GM18519 (cell line): ENCODE data around the gene FAM174A.

Experiments used
- ATAC-seq: cut with Tn5 transposase; IDR thresholded peaks from one replicate; pipeline ENCODE4 v1.9.1; 2021; ENCODE audit warnings: mild to moderate bottlenecking, moderate library complexity; ENCODE audit not compliant: unreplicated experiment, low FRiP score

The FAM174A gene

DNA sequence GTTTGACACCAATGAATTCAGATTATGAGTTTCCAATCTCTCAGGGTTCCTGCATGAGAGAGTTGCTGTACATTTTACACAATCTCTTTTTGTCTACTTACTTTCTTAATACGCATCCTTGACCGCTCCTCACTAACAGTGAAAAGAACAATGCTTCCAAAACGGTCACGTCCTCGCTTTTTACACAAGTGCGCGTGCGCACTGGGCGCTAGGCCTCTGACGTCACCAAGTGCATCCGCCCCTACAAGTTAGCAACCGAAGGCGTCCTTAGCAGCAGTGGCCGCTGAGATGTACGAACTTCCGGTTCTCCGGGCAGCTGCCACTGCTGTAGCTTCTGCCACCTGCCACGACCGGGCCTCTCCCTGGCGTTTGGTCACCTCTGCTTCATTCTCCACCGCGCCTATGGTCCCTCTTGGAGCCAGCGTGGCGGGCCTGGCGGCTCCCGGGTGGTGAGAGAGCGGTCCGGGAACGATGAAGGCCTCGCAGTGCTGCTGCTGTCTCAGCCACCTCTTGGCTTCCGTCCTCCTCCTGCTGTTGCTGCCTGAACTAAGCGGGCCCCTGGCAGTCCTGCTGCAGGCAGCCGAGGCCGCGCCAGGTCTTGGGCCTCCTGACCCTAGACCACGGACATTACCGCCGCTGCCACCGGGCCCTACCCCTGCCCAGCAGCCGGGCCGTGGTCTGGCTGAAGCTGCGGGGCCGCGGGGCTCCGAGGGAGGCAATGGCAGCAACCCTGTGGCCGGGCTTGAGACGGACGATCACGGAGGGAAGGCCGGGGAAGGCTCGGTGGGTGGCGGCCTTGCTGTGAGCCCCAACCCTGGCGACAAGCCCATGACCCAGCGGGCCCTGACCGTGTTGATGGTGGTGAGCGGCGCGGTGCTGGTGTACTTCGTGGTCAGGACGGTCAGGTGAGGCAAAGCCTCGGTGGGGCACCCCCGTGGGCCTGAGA, at the start of gene FAM174A:
Gene FAM174A (plus strand): TSS at position 315 of the 946 bp plus-strand sequence. CDS start 157 bp downstream, at position 472.
- ATAC-seq: peak; percentile 96

DNA sequence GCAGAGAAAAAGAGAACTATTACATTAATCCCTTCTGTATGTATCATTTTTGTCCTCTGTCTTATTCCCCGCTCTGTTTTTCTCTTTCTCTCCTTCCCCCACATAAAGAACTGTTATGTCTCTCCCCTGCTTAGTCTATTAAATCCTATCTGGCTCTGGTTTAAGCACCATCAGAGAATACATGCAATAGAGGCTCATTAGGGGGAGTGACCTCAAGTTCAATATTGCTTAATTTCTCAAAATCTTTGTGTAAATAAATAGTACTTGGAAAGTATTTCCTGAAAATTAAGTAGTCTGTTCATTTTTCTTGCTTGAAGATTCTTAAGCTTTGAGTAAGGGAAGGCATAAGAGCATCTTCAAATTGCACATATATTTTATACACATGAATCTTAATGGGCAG, 41.2 kb upstream of the FAM174A start:
- ATAC-seq: no peak

DNA sequence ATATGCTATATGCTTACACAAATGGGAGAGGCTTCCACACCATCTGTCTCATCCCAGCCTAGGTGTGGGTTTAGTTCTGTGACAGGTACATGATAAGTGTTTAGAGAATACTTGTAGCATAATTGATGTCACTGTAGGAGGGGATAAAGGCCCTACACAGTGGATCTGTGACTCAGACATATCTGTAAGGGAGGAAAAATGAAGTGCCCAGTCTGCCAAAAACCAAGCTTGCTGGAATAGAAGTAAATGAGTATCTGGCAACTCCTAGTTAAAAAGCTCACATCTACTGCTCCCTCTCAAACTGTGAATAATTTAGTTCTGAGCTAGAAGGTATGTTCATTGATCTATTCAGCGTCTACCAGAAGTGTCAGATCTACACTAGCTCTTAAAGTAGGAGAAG, 38.9 kb upstream of the FAM174A start:
- no peak for ATAC-seq

DNA sequence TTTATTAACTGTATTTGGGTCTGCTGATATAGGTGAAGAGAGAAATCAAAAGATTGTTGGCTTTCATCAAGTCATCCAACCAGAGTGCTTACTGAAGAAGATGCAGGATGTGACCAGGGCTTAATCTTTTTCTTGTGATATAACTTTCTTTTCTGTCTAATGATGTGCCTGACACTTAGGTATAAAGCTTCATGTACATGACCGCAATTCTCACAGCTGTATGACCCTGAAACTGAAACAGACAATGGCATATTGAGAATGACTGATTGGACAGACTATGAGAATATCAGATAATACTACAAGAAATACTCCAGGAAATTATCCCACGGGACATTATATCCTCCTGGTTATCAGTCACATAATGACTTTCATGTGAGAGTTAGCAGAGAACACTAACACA, 32.5 kb upstream of the FAM174A start:
- no peak for ATAC-seq

- no peak for ATAC-seq
Observed at GRCh38 chr5:100505984-100506670, 29.0 kb upstream of the FAM174A start.

DNA sequence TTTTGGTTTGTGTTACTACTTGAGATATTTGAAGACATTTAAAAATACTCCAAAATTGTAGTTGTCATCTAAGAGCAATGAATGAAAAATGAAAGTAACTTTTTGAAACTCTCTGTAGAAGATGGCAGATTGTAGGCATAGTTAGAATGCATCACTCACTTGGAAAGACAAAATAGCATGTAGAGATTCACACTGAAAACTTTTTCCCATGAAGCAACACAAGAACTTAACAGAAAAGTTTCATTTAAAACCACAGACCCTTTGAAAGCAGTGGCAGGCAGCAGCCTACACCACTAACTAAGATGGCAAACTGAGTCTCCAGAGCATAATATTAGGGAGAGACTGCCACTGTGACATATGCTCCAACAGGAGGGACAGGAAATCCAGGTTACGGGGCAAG, 18.9 kb upstream of the FAM174A start:
- ATAC-seq: peak; percentile 63

- no peak for ATAC-seq
Observed at GRCh38 chr5:100517301-100517974, 17.7 kb upstream of the FAM174A start.

GRCh38 chr5:100518377-100518776, 16.8 kb upstream of the FAM174A start:
- ATAC-seq: no peak

DNA sequence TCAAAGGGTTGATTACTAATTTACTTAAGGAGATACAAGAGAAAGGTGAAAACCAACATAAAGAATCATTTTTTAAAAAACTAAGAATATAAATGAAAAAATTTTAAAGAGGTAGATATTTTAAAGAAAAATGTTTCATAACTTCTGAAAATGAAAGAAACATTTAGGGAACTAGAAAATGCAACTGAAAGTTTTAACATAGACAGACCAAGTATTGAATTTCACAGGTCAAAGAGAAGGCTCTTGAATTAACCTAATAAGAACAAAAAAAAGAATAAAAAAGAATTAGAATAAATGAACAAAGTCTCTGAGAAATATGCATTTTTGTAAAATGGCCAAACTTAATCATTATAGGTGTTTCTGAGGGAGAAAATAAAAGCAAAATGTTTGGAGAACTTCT, 16.1 kb upstream of the FAM174A start:
- ATAC-seq: peak; percentile 42

- no peak for ATAC-seq
Observed at GRCh38 chr5:100520348-100520747, 14.8 kb upstream of the FAM174A start.

- no peak for ATAC-seq
Observed at GRCh38 chr5:100537946-100538345, 2.8 kb downstream of the FAM174A start.

DNA sequence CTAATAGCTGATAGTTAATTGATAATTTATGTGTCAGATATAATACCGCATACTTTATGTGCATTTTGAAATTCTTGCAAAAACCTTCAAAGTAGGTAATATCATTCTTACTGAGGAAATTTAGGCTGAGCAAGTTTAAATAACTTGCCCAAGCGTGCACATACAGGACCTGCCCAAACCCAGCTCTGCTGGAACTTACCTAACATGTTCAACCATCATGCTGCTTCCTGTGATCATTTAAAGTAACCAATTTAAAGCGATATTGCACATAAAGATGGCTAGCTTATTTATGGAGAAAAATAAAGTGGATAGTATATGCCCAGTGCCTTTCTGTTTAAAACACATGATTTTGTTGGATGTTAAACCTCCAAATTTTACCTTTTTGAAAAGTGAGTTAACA, 4.3 kb downstream of the FAM174A start:
- no peak for ATAC-seq

DNA sequence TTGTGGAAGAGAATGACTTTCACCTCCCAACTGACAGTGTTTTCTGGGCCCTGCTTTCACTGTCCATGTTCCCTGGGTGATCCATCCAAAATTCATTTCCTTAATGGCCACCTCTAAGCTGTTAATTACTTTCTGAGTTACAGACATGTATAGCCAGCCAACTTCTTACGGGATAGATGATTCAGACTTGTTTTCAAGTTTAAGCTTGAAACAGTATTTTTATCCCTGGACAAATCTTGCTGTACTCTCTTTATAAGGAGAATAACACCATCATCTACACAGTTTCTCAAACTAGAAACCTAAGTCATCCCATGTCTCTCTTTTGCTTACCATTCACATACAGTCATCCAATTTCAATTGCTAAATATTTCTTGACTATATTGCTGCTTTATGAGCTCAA, 6.9 kb downstream of the FAM174A start:
- ATAC-seq: no peak

- no peak for ATAC-seq
Observed at GRCh38 chr5:100546001-100546400, 10.8 kb downstream of the FAM174A start.

- ATAC-seq: peak; percentile 73
Observed at GRCh38 chr5:100550531-100551051, 15.4 kb downstream of the FAM174A start.

DNA sequence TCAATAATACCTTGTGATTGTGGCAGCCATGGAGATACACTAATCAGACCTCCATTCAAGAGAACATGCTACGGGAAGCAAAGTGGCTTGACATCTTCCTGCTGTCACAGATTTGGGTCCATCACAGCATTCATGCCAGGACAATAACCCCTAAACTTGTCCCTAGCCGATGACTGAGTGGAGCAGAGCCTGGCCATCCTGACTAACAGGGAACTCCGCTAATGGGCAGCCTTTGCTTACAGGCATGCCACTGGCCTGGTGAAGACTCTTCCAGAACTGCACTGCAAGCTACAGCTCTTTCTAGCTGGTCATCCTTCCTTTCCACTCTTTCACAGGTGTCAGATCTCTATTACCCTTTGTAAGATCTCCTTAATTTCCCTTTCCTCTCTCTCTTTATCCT, 16.0 kb downstream of the FAM174A start:
- no peak for ATAC-seq

GRCh38 chr5:100553209-100553608, 18.0 kb downstream of the FAM174A start:
- no peak for ATAC-seq

- ATAC-seq: no peak
Observed at GRCh38 chr5:100560860-100561259, 25.7 kb downstream of the FAM174A start.

DNA sequence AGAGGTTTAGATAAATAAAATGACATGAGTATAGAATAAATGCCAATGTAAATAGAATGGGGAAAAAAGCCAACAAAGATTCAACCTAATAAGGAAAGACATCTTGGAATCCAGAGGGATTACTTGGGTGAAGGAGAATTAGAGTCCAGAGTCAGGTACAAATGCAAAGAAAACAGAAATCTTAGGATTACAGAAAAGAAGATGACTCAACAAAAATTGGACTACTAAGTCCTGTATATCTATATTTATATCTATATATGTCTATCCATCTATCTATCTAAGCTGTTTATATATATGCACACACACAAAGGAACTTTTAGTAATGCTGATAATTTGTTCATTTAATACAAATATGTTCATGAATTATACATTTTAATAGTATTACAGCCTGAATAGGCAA, 27.6 kb downstream of the FAM174A start:
- ATAC-seq: no peak

DNA sequence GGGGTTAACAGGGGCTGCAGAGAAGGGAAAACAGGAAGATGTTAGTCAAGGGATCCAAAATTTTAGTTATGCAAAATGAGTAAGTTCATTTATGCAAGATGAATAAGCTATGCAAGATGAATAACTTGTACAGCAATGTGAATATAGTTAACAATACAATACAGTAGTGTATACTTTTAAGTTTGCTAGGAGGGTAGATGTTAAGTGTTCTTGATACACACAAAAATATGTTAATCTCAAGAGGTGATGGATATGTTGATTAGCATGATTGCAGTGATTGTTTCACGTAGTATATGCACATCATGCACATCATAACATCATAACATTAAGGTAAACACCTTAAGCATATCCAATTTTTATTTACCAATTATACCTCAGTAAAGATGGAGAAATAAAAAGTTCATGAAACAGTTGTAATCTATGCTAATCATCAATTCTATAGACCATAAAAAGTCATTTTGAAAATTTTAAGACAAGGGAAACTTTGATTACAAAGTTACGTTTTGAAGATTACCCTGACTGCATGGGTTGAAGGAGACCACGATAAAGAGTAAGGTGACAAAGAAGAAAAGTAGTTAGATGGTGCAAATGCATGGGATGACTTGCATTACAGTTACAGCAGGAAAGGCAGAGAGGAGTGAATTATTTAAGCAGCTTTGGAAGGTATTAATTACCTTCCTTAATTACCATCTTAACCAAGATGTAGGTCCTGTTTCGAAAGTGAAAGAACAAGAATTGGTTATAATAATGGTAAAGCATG, 31.4 kb downstream of the FAM174A start:
- ATAC-seq: no peak
